KG1 (cell line): ENCODE data around the gene UACA.
"Not testable (repeated sequence)": the region's sequence is repeated elsewhere in the genome, so short reads cannot be mapped to it uniquely, and the experiment has no call there.

Experiments
- DNase-seq: peaks from one replicate; lab custom pipeline; 2025; lab: John Stamatoyannopoulos, UW

UACA gene

GRCh38 chr15:70763120-70763949 is at the start of gene UACA:
Gene UACA, minus strand, starts transcription at chr15:70763558. Its CDS starts 151 bp downstream, at chr15:70763407.
- no peak for DNase-seq

GRCh38 chr15:70812827-70813364 is 49.5 kb upstream of the UACA start:
- DNase-seq = no peak

GRCh38 chr15:70810916-70811578 is 47.7 kb upstream of the UACA start:
- DNase-seq = no peak

GRCh38 chr15:70806992-70807712 is 43.8 kb upstream of the UACA start:
- DNase-seq = no peak

- not testable (repeated sequence) for DNase-seq
Observed at GRCh38 chr15:70804388-70804787, 41.0 kb upstream of the UACA start.

GRCh38 chr15:70802629-70803028 is 39.3 kb upstream of the UACA start:
- DNase-seq = no peak

- no peak for DNase-seq
Observed at GRCh38 chr15:70801109-70801508, 37.8 kb upstream of the UACA start.

GRCh38 chr15:70799667-70800450 is 36.5 kb upstream of the UACA start:
- DNase-seq = no peak

- DNase-seq = no peak
Observed at GRCh38 chr15:70797464-70797863, 34.1 kb upstream of the UACA start.

- DNase-seq = no peak
Observed at GRCh38 chr15:70796516-70797310, 33.4 kb upstream of the UACA start.

- DNase-seq = no peak
Observed at GRCh38 chr15:70795311-70795665, 31.9 kb upstream of the UACA start.

- no peak for DNase-seq
Observed at GRCh38 chr15:70794596-70795310, 31.4 kb upstream of the UACA start.

- DNase-seq = no peak
Observed at GRCh38 chr15:70793694-70794093, 30.3 kb upstream of the UACA start.

GRCh38 chr15:70792171-70792573 is 28.8 kb upstream of the UACA start:
- DNase-seq = no peak

- DNase-seq = no peak
Observed at GRCh38 chr15:70791259-70791658, 27.9 kb upstream of the UACA start.

GRCh38 chr15:70789213-70789612 is 25.9 kb upstream of the UACA start:
- DNase-seq = no peak

GRCh38 chr15:70788114-70789049 is 25.0 kb upstream of the UACA start:
- DNase-seq = no peak

- no peak for DNase-seq
Observed at GRCh38 chr15:70786996-70787395, 23.6 kb upstream of the UACA start.

GRCh38 chr15:70783610-70784022 is 20.3 kb upstream of the UACA start:
- DNase-seq = no peak
